AG08396 (cell line): Measurements from ENCODE around the gene ANKRD23.
A peak's percentile ranks its signal among the peaks of the same experiment; 100 is the strongest.
"Not testable (repeated sequence)": the region's sequence is repeated elsewhere in the genome, so short reads cannot be mapped to it uniquely, and the experiment has no call there.

ENCODE experiments used
- DNase-seq: peaks from one replicate; pipeline ENCODE4 v3.0.0; 2012; ENCODE audit warnings: low spot score, mixed read lengths

The ANKRD23 gene

GRCh38 chr2:96843538-96844268 is at the start of gene ANKRD23:
TSS of gene ANKRD23 (minus strand) at chr2:96844021. CDS start at chr2:96843992, 29 bp downstream.
- DNase-seq: no peak

DNA sequence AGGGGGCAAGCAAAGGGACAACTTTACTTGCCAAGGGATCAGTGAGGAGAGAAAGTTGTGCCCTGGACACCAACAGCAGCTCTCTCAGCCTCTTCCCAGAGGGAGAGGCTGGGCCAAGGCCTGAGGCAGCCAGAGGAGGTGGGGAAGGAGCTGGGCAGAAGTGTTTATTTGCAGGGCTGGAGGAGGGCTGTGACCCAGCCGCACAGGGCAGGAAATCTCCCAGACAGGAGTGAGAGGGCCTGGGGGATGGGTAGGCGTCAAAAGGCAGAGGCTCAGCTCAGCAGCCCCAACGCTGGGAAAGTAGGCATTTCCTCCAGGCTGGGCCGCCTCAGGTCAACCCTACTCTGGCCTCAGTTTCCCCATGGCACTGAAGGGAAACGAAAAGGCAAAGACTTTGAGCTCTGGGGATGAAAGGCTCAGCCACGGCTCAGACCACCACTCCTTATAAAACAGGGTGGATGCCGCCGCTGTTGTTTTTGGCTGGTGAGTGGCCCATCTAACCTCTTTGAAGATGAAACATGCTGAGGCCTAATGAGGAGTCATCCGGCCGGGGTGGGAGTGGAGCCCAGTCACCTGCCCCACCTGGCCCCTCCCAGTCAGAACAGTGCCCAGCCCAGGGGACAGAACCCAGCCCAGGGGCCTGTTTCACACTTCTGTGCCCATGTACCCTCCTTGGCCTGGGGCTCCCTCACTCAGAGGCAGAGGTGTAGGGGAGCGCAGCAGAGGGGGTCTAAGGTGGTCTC is 47.9 kb upstream of the ANKRD23 start:
- DNase-seq: peak; percentile 64

- no peak for DNase-seq
These were observed 47.0 kb upstream of the ANKRD23 start for GRCh38 chr2:96890726-96891385.

GRCh38 chr2:96890252-96890651 is 46.4 kb upstream of the ANKRD23 start:
- DNase-seq: no peak

- DNase-seq: not testable (repeated sequence)
These were observed 45.7 kb upstream of the ANKRD23 start for GRCh38 chr2:96889502-96889901.

DNA sequence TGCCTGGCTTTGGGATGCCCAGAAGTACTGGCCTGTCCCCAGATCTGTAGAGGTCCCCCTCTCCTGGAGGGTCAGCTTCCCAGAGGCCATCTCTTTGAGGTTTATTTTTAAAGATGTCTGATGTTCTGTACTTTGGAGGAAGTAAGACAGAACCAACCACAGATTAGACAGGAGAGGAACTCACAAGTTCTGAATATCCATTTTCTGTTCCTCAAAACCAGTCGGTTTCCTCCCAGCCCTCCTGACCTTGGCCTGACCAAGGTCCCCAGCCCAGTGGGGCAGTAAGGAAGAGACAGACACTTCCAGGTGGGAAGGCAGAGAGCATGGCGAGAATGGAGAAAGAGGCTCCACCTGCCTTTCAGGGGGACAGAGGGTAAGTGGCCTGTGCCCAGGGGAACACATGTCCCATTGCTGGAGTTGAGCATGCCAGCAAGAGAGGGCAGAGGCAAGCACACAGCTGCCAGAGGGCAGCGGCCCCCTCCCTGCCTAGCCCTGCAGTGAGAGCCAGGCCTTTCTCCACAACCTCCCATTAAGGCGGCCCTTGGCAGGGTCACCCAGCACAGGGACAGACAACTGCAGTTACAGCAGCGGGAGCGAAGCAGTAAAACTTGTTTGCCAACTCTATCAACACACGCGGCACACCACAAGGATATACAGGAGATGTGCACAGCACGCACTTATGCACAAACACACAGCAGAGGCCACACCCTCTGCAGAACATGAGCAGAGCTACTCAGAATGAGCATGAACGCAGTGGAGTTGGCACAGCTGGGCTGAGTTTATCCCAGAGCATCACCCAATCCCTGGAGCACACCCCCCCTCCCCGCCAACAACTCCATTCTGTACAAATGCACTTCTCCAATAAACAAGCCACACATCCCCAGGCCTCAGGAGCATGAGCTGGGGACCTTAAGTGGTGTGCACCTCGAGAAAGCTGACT is 44.5 kb upstream of the ANKRD23 start:
- peak; percentile 37 for DNase-seq

DNA sequence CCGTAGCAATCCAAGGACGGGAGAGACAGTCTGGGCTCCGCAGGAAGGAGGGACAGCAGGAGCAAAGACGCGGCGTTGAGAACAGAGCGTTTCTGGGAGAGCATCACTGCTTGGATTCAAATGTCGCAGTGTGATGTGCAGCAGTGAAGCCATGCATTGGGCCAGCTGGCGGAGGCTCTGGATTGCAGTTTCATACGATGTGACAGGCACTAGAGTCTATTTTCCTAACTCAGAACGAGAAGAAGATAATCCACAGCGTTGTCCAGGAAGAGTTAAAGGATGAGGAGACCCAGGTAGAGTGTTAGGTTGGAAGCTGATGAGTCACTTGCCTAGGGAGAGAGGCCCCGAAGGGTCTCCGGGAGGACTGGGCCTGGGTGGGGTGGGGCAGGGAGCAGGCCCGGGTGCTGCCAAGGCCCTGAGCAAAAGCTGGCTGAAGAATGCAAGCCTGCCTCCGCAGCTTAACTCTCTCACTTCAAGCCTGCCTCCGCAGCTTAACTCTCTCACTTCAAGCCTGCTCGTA is 43.7 kb upstream of the ANKRD23 start:
- DNase-seq: no peak

DNA sequence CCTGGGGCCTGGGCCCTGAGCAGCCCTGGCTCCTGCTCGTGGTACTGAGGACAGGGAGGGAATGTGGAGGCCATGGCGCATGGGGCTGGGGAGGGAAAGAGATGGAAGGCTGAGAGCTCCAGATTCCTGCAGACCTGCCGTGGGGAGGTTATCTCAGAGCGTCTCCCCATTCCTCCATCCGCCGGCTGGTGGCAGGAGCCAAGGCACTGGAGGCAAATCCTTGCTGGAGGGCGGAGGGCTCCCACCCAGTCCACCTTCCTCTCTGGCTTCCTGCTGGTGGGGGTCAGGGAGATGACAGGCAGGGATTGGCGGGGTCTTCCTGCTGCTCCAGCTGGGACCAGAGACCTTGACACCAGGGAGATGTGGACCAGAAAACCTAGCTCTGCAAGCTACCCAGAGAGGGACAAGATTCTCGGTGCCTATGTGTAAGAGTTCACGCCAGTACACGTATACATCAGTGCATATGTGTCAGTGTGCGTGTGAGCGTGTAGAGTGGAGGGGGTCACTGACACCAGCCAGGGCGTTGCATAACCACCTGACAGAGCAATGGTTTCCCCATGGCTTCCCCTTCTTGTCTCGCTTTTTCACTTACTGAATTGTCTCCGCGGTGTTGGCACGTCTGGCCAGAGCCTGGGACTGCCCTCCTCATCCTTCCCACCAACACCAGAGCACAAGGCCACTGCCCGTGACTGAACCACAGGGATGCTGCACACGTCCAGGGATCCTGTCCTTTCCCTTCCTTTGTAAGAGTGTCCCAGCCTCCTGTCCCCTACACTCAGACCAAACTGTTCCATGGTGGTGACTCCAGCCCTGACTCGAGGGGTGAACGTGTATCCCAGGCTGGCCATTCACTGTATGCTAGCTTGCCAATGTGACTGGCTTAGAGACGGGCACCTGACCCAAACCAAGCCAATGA is 41.9 kb upstream of the ANKRD23 start:
- no peak for DNase-seq

DNA sequence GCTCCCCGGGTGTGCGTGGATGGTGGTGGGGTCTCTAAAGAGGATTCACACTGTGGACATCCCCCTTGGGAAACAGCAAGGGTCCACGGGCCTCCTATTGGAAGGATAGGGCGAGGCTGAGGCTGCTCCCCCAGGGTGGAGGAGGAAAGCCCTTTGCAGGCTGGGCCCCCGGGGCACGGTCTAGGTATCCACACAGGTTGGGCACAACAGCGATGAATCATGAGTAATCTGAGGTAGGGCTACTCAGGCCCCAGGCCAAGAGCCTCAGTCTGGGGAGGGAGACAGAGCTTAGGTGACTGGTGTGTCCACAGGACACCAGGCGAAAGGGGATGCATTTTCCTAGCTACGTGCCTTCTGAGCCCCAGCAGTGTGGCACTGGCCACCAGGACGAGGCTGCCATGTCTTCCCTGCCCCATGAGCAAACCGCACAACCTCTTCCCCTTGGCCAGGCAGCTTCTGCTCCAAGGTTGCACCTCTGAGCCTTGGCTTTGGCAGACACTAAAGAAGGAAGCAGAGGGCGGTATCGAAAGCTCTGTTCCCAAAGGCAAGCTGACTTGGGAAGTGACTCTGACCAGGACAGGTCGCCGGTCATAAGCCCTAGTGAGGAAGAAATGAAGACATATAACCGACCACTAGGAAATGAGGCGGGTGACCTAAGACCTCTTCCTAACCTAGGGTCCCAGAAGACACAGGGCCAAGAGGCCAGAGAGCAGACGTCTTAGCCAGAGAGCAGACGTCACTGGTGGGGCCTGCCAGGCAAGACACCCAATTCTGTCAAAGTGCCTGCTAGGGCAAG is 40.7 kb upstream of the ANKRD23 start:
- no peak for DNase-seq

DNA sequence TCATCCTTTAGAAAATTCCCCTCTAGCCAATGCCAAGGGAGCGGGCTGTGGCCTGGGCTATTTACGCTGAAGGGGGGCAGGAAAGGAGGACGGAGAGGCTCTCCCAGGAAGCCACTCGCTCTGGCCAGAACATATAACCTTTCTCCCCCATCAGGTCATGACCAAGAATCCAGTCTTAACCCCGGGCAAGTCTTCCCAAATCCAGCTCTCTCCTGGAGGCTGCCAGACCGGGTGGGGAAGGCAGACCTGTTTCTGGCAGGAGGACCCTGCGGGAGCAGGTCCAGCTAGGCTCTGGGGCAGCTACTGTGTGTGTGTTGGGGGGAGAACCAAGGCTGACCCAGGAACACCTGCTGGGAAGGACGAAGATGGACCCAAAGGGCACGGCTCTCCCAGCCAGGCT is 39.5 kb upstream of the ANKRD23 start:
- DNase-seq: no peak

- no peak for DNase-seq
These were observed 39.1 kb upstream of the ANKRD23 start for GRCh38 chr2:96882906-96883305.

GRCh38 chr2:96882230-96882629 is 38.4 kb upstream of the ANKRD23 start:
- DNase-seq: no peak

DNA sequence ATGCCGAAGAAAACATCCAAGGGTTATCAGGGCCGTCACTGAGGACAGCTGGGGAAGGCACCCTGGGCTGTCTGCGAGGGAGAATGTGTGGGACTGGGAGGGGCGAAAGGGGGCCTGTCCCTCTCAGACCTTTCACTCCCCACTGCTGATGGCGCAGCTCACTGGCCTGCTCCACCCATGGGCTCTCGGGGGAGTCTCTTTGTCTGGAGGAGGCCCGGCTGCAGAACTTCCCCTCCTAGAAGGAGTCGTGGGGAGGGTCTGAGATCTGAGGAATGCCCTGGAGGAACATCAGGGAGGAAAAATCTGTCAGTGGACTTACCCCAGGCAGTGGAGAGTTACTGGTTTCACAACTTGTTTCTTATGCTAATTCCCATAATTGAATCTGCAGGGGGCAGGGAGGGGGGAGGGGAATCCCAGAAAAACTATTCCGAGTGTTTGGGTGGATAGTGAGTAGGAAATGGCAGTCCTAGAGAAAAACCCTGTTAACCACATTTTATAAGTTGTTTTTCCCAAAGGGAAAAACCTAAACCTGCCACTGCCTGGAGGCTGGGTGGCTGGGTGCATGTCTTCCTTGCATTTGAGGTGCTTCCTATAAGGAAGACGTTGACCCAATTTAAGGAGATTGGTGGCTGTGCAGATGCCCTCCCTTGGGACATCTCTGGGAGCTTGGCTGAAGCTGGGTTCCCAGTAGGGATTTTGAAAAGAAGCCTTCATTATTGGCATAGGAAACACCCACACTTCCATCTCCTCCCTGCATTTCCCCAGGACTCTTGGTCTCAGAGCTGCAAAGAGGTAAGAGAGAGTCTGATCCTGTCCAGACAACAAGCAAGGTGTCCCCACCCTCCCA is 37.8 kb upstream of the ANKRD23 start:
- no peak for DNase-seq

DNA sequence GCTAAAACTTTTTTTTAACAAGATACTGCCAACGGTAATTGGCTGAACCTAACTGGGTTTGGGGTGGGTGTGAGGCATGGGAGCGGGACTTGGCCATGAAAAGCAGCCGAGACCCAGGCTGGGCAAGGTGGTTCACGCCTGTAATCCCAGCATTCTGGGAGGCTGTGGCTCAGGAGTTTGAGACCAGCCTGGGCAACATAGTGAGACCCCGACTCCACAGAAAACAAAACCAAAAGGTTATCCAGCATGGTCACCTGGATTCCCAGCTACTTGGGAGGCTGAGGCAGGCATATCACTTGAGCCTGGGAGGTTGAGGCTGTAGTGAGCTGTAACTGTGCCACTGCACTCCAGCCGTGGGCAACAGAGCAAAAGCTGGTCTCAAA is 37.1 kb upstream of the ANKRD23 start:
- no peak for DNase-seq

- no peak for DNase-seq
These were observed 35.8 kb upstream of the ANKRD23 start for GRCh38 chr2:96879545-96880040.

DNA sequence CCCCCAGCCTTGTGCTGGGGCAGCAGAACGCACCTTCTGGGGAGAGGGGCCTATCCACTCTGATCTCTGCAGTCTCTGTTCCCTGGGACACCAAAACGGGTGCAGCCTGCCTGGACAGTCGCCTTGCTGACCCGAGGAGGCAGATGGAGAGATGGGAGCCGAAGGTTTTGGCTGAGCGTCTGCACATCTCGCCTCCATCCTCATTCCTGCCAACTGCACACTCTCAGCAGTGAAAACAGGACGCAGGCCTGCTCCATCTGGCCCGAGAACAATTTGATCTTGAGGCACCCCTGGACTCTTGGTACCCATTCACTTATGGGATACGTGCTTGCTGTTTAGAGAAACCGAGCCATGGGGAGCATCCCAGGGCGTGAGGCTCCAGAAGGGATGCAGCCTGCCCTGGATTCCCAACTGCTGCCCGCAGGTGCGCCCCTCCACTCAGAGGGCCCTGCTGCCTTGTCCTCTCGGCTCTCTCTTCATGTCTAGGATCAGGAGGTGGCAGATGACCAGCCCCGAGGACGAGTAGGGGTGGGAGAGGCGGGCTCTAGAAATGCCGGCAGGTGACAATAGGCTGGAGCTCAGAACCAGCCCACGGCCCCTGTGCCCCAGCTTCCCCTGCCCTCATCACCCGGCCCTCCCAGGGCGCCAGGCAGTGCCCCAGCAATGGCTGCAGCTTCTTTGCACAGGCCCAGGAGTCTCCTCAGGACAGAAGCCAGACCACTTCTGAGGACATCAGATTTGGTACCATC is 35.1 kb upstream of the ANKRD23 start:
- DNase-seq: no peak

DNA sequence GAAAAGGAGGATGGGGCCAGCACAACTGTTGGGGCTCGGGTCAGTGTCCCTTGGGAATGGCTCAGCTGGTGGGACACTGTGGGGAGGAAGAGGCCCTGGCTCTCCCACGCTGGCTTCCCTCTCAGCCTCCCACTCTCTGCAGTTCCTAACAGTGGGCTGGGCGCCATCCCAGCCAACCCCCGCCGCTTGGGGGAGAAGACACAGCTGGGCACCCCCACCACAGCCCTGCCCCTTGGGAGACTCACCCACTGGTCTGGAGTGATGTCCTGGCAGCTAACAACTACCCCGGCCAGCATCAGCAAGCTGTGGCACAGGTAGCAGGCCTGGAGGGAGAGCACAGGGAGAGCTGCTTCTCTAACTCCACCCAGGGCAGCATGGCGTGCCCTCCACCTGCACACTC is 34.4 kb upstream of the ANKRD23 start:
- no peak for DNase-seq

GRCh38 chr2:96877631-96878092 is 33.8 kb upstream of the ANKRD23 start:
- DNase-seq: no peak
